Stimulated activated CD8-positive, alpha-beta memory T cell treated with anti-CD3 and anti-CD28 coated beads, Interleukin-4, amount 100 ng/mL, for 4 hours (primary cell): ENCODE data around the gene SON.
A peak's percentile ranks its signal among the peaks of the same experiment; 100 is the strongest.
"Not testable (repeated sequence)": the region's sequence is repeated elsewhere in the genome, so short reads cannot be mapped to it uniquely, and the experiment has no call there.

Experiments
- DNase-seq, 2 donors: peaks; one replicate each; pipeline ENCODE4 v3.0.0-alpha.2; 2020; ENCODE audit warnings: low read depth in 2 of 2, low spot score in 1 of 2

The SON gene, protein sequence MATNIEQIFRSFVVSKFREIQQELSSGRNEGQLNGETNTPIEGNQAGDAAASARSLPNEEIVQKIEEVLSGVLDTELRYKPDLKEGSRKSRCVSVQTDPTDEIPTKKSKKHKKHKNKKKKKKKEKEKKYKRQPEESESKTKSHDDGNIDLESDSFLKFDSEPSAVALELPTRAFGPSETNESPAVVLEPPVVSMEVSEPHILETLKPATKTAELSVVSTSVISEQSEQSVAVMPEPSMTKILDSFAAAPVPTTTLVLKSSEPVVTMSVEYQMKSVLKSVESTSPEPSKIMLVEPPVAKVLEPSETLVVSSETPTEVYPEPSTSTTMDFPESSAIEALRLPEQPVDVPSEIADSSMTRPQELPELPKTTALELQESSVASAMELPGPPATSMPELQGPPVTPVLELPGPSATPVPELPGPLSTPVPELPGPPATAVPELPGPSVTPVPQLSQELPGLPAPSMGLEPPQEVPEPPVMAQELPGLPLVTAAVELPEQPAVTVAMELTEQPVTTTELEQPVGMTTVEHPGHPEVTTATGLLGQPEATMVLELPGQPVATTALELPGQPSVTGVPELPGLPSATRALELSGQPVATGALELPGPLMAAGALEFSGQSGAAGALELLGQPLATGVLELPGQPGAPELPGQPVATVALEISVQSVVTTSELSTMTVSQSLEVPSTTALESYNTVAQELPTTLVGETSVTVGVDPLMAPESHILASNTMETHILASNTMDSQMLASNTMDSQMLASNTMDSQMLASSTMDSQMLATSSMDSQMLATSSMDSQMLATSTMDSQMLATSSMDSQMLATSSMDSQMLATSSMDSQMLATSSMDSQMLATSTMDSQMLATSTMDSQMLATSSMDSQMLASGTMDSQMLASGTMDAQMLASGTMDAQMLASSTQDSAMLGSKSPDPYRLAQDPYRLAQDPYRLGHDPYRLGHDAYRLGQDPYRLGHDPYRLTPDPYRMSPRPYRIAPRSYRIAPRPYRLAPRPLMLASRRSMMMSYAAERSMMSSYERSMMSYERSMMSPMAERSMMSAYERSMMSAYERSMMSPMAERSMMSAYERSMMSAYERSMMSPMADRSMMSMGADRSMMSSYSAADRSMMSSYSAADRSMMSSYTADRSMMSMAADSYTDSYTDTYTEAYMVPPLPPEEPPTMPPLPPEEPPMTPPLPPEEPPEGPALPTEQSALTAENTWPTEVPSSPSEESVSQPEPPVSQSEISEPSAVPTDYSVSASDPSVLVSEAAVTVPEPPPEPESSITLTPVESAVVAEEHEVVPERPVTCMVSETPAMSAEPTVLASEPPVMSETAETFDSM (N-terminal part only)

GRCh38 chr21:33542640-33543504 is at the start of gene SON:
TSS of gene SON (plus strand) at chr21:33543038. CDS start at chr21:33543093, 55 bp downstream.
- peak; percentile 93 to 96 for DNase-seq

GRCh38 chr21:33493756-33494155 is 49.1 kb upstream of the SON start:
- no peak for DNase-seq

- DNase-seq, result no peak
Observed at GRCh38 chr21:33495743-33496142, 47.1 kb upstream of the SON start.

- DNase-seq, result no peak
Observed at GRCh38 chr21:33496345-33496744, 46.5 kb upstream of the SON start.

DNA sequence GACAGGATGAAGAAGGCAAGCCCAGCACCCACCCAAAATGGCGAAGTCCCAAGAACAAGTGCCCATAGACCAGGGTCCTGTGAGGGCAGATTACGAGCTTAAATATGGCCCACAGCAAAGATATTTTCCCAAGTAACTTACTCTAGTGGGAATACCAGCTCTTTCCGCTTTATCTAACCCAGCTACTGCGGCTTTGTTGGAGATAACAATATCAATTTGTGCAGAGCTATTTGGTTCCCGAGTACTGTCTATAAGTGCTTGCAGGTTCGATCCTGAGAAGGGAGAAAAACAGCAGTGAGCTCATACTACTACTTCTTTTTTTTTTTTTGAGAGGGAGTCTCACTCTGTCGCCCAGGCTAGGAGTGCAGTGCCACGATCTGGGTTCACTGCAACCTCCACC is 37.0 kb upstream of the SON start:
- no peak for DNase-seq

GRCh38 chr21:33507003-33507402 is 35.8 kb upstream of the SON start:
- DNase-seq, result not testable (repeated sequence)

- DNase-seq, result no peak
Observed at GRCh38 chr21:33510826-33511225, 32.0 kb upstream of the SON start.

- DNase-seq, result no peak
Observed at GRCh38 chr21:33511639-33512038, 31.2 kb upstream of the SON start.

GRCh38 chr21:33512481-33512880 is 30.4 kb upstream of the SON start:
- no peak for DNase-seq

GRCh38 chr21:33514229-33514628 is 28.6 kb upstream of the SON start:
- DNase-seq, result no peak

DNA sequence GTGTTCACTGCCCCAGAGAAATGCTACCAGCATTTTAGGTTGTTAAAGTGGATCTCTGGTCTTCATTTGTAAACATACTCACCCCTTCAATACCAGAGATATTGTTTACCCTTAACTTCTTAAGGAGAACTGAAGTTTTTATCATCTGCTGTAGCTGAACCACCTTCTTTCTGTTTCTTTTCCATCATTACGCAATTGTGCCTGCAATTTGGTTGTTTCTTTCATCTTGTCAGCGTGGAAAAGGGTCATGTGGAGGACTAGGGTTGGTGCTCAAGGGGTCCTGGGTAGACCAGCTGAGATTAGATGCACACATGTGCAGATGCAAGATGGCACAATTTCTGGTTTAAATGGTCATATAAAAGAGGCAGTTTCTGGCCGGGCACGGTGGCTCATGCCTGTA is 23.9 kb upstream of the SON start:
- DNase-seq, result no peak

- no peak for DNase-seq
Observed at GRCh38 chr21:33522297-33522952, 20.4 kb upstream of the SON start.

DNA sequence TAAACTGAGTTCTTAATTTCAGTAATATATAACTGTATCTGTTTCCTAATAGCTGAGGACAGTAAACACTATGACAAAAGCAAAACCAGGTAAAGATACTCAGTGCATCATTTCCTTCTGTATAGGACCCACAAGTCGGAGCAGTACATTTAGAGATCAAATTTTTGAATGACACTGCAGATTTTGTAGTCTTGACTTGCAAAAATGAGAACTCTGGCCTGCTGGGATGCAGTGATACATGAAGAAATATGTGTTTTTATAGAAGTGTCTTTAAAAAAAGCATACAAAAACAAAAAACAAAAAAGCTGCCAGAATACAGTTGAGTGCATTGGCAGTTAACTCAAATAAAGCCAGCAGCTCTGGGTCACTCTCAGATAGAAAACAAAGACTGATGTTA is 19.9 kb upstream of the SON start:
- no peak for DNase-seq

GRCh38 chr21:33531007-33531406 is 11.8 kb upstream of the SON start:
- no peak for DNase-seq

- no peak for DNase-seq
Observed at GRCh38 chr21:33537212-33537611, 5.6 kb upstream of the SON start.

DNA sequence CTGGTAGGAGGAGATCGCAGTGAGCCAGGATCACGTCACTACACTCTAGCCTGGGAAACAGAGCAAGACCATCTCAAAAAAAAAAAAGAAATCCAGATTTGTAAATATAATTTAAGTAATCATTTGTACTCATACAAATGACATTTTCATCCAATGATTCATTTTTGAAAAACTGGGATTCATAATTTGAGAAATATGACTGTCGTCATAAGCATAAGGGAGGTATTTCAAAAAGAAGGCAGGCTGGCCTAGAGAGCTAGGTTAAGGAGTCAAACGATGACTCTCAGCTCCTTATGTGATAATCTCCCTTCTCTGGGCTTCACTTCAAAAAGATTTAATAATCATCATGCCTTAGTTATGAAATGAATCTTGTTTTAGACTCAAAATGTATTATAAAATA is 3.2 kb upstream of the SON start:
- no peak for DNase-seq

GRCh38 chr21:33540711-33541104 is 2.1 kb upstream of the SON start:
- no peak for DNase-seq

DNA sequence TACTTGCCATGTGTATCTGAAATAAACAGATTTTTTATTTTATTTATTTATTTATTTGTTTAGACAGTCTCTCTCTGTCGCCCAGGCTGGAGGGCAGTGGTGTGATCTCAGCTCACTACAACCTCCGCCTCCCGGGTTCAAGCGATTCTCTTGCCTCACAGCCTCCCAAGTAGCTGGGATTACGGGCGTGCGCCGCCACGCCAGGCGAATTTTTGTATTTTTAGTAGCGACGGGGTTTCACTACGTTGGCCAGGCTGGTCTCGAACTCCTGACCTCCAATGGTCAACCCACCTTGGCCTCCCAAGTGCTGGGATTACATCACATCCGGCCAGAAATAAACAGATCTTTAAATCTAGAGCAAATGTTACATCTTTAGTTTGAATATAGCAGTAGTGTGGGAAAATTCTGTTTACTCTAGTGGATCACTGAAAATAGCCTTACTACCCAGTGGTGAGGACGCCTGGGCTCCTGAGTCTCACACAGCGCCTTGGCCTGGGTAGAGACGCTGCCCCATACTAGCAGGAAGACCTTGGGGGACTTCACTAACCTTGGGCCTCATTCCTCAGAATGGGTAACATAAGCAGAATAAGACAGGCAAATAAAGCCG is 1.6 kb upstream of the SON start:
- no peak for DNase-seq
